GM23338 (cell line): ENCODE measurements around the gene BTBD9. TPM values are rescaled to one million over a fixed set of nuclear protein-coding genes. Genes with fewer than 3 reads are reported as not detected.

Source experiments
- ATAC-seq: fragments of 200-7000 bp; cut with Tn5 transposase; 3 replicates; pipeline ENCODE4 v1.9.1; 2020
- DNase-seq: peaks from one replicate; pipeline ENCODE4 v3.0.0-alpha.2; 2015; ENCODE audit warnings: low spot score
- H2AFZ ChIP-seq: fragments of 200-600 bp; sonication (generic); 2 replicates; pipeline ENCODE4 v1.8.0; 2016; ENCODE audit warnings: antibody characterized with exemption, mild to moderate bottlenecking, moderate library complexity
- H3F3A ChIP-seq: fragments of 200-600 bp; sonication (generic); replicated peaks from 2 replicates; pipeline ENCODE4 v1.8.0; 2017; ENCODE audit warnings: antibody characterized with exemption, mixed run types, low read depth
- H3K27ac ChIP-seq: fragments of 200-600 bp; sonication (generic); 2 replicates; pipeline ENCODE4 v1.6.1; 2016; ENCODE audit warnings: low read depth
- H3K27me3 ChIP-seq: fragments of 200-600 bp; sonication (generic); 2 replicates; pipeline ENCODE4 v1.8.0; 2016; ENCODE audit warnings: mild to moderate bottlenecking, mixed run types, moderate library complexity; ENCODE audit not compliant: insufficient read depth
- H3K36me3 ChIP-seq: fragments of 200-600 bp; sonication (generic); 2 replicates; pipeline ENCODE4 v1.8.0; 2016; ENCODE audit warnings: mild to moderate bottlenecking; ENCODE audit not compliant: insufficient read depth
- H3K4me1 ChIP-seq: fragments of 200-600 bp; sonication (generic); 2 replicates; pipeline ENCODE4 v1.8.0; 2016; ENCODE audit warnings: mild to moderate bottlenecking, moderate library complexity; ENCODE audit not compliant: insufficient read depth
- H3K4me2 ChIP-seq: fragments of 200-600 bp; sonication (generic); 2 replicates; pipeline ENCODE4 v1.7.1; 2017; ENCODE audit warnings: mixed run types
- H3K4me3 ChIP-seq: fragments of 200-600 bp; sonication (generic); 2 replicates; pipeline ENCODE4 v1.6.1; 2016; ENCODE audit warnings: mixed run types
- H3K79me2 ChIP-seq: fragments of 200-600 bp; sonication (generic); replicated peaks from 2 replicates; pipeline ENCODE4 v1.8.0; 2017; ENCODE audit warnings: mild to moderate bottlenecking; ENCODE audit not compliant: insufficient read depth
- H3K9me2 ChIP-seq: fragments of 200-600 bp; sonication (generic); 2 replicates; pipeline ENCODE4 v1.8.0; 2017; ENCODE audit not compliant: insufficient read depth
- H4K20me1 ChIP-seq: fragments of 200-600 bp; sonication (generic); replicated peaks from 2 replicates; pipeline ENCODE4 v1.8.0; 2017; ENCODE audit warnings: mild to moderate bottlenecking; ENCODE audit not compliant: insufficient read depth
- H3K27ac Mint-ChIP-seq: 2 replicates; pipeline ENCODE4 v1.8.0; 2020; ENCODE audit warnings: inconsistent platforms, mild to moderate bottlenecking, moderate library complexity, mixed read lengths
- H3K27me3 Mint-ChIP-seq: 3 replicates; pipeline ENCODE4 v1.8.0; 2022; ENCODE audit warnings: low read depth, mild to moderate bottlenecking, moderate library complexity, mixed read lengths, inconsistent platforms; ENCODE audit not compliant: insufficient read depth, poor library complexity
- H3K36me3 Mint-ChIP-seq: 3 replicates; pipeline ENCODE4 v1.8.0; 2021; ENCODE audit warnings: low read depth, mild to moderate bottlenecking, inconsistent platforms, moderate library complexity, mixed read lengths
- H3K4me1 Mint-ChIP-seq: 3 replicates; pipeline ENCODE4 v1.8.0; 2020; ENCODE audit warnings: mild to moderate bottlenecking, inconsistent platforms, mixed read lengths
- H3K4me3 Mint-ChIP-seq: 3 replicates; pipeline ENCODE4 v1.8.0; 2021; ENCODE audit warnings: moderate library complexity, mild to moderate bottlenecking, inconsistent platforms, mixed read lengths
- H3K9me3 Mint-ChIP-seq: 3 replicates; pipeline ENCODE4 v1.8.0; 2020; ENCODE audit warnings: moderate library complexity, mild to moderate bottlenecking, inconsistent platforms, mixed read lengths
- CTCF ChIP-seq, 2 experiments: fragments of 200-600 bp in 1 of 2; sonication (generic) in 1 of 2; conservative IDR thresholded peaks; 2 replicates each; pipeline versions ENCODE4 v1.5.1 to v1.6.1; 2016 to 2017; ENCODE audit warnings: antibody characterized with exemption in 2 of 2, low read depth in 2 of 2, mild to moderate bottlenecking in 2 of 2, moderate library complexity in 1 of 2
- EZH2 ChIP-seq: fragments of 200-600 bp; sonication (generic); IDR thresholded peaks from one replicate; pipeline ENCODE4 v1.8.0; 2017; ENCODE audit warnings: antibody characterized with exemption, mild to moderate bottlenecking, low read depth; ENCODE audit not compliant: unreplicated experiment
- EZH2phosphoT487 ChIP-seq: fragments of 200-600 bp; sonication (generic); IDR thresholded peaks from one replicate; pipeline ENCODE4 v1.8.1; 2018; ENCODE audit warnings: antibody characterized with exemption; ENCODE audit not compliant: unreplicated experiment
- JUNB ChIP-seq: IDR thresholded peaks from one replicate; pipeline ENCODE4 v1.6.1; 2016; ENCODE audit warnings: antibody characterized with exemption; ENCODE audit not compliant: unreplicated experiment
- REST ChIP-seq: IDR thresholded peaks from one replicate; pipeline ENCODE4 v1.6.1; 2018; ENCODE audit warnings: antibody characterized with exemption; ENCODE audit not compliant: unreplicated experiment
- STAT1 ChIP-seq: IDR thresholded peaks from one replicate; pipeline ENCODE4 v1.6.1; 2016; ENCODE audit warnings: antibody characterized with exemption; ENCODE audit not compliant: unreplicated experiment
- ZNF114 ChIP-seq: fragments of 250-450 bp; sonication (Bioruptor Pico); IDR thresholded peaks from 2 replicates; pipeline ENCODE4 v1.5.0; 2020; ENCODE audit warnings: mild to moderate bottlenecking, moderate library complexity
- ZNF331 ChIP-seq: fragments of 250-450 bp; sonication (Bioruptor Pico); IDR thresholded peaks from 2 replicates; pipeline ENCODE4 v1.5.0; 2020; ENCODE audit warnings: low read depth, mild to moderate bottlenecking, moderate library complexity
- ZNF462 ChIP-seq: fragments of 250-450 bp; sonication (Bioruptor Pico); IDR thresholded peaks from 2 replicates; pipeline ENCODE4 v1.5.0; 2020; ENCODE audit warnings: mild to moderate bottlenecking, moderate library complexity
- polyA plus RNA-seq: library from polyadenylated mRNA; unstranded; fragments of >200 nt; fragmentation: Nextera tagmentation; extraction: Ambion mirVana; gene quantifications from 2 replicates; pipeline ENCODE4 v1.2.1, GENCODE V29; 2016
- total RNA-seq: library from RNA; depleted of rRNA; stranded (reverse); fragments of >200 nt; shearing (Covaris generic); gene quantifications from 2 replicates; pipeline ENCODE4 v1.2.3, GENCODE V29; 2014

Gene BTBD9
- total and polyA plus RNA-seq, 2 experiments from 2014 or later: 4.2 to 5.3 TPM

- no peak overlapping the region for H3K4me3 ChIP-seq
- H3F3A ChIP-seq: no peaks in the 10 kb centered on the region
- no peak overlapping the region for H3K27ac Mint-ChIP-seq
- peaks cover 3% of the 10 kb centered on the region; the same call in 1 of the 3 replicates for H3K36me3 Mint-ChIP-seq
- no peaks in the 10 kb centered on the region for H3K36me3 ChIP-seq
- H4K20me1 ChIP-seq: peaks cover 3% of the 10 kb centered on the region; the same call in 1 of the 2 replicates
- H3K4me3 Mint-ChIP-seq: no peak overlapping the region; the same call in 2 of the 3 replicates
- peaks cover 6% of the 10 kb centered on the region; the same call in 1 of the 2 replicates for H3K79me2 ChIP-seq
- H3K4me1 Mint-ChIP-seq: peaks cover 81% of the 10 kb centered on the region
- no peak for DNase-seq
- TF ChIP-seq CTCF (conservative IDR thresholded peaks at IDR 0.05; ENCODE audit: low read depth in 2 of 2) (no peak), ZNF331 (CRISPR knock-in tag) (no peak), REST (no peak), JUNB (no peak), ZNF462 (CRISPR knock-in tag) (no peak), ZNF114 (CRISPR knock-in tag) (no peak), STAT1 (no peak), EZH2 (no peak), EZH2phosphoT487 (no peak)
- ATAC-seq: no peak
- H3K27me3 ChIP-seq: no peaks in the 10 kb centered on the region
- H3K27me3 Mint-ChIP-seq: peaks cover 7% of the 10 kb centered on the region
- H3K9me3 Mint-ChIP-seq: no peaks in the 10 kb centered on the region; the same call in 2 of the 3 replicates
- no peak overlapping the region for H3K27ac ChIP-seq
- H3K4me2 ChIP-seq: no peak overlapping the region
- 0 out of 2 replicates have a peak, but pooled peaks cover 3% of the 10 kb centered on the region for H3K9me2 ChIP-seq
- peaks cover 53% of the 10 kb centered on the region for H3K4me1 ChIP-seq
- H2AFZ ChIP-seq: no peak overlapping the region
These were observed 498.0 kb downstream of the BTBD9 start for GRCh38 chr6:38141716-38142115.
